H1 (cell line): ENCODE measurements around the gene NCK1. TPM values are rescaled to one million over a fixed set of nuclear protein-coding genes. Genes with fewer than 3 reads are reported as not detected.

Experiments used
- CTCF ChIA-PET: fragments of 300-600 bp; sonication (Branson Sonifier 250); formaldehyde crosslinking; loops from one replicate; lab custom pipeline; 2021; ENCODE audit not compliant: partially characterized antibody; lab: Charles Lee
- POLR2A ChIA-PET: fragments of 300-600 bp; sonication (Branson Sonifier 250); formaldehyde crosslinking; loops from one replicate; lab custom pipeline; 2021; ENCODE audit warnings: inconsistent platforms; ENCODE audit not compliant: partially characterized antibody; lab: Charles Lee
- DNase-seq, 2 experiments: peaks; one replicate each; pipeline versions ENCODE4 v3.0.0 to v3.0.0-alpha.2; 2010 to 2022; ENCODE audit warnings: low spot score in 2 of 2, low read depth in 1 of 2, mixed read lengths in 1 of 2
- FAIRE-seq: peaks from 2 replicates; lab custom pipeline; 2011; peaks lifted over from hg19 to GRCh38; lab: Jason Lieb, UNC
- H2AFZ ChIP-seq: 2 replicates; pipeline ENCODE4 v1.8.1; 2012; ENCODE audit warnings: low read length, inconsistent platforms
- H2AK5ac ChIP-seq: 2 replicates; pipeline ENCODE4 v1.6.1; 2013; ENCODE audit warnings: low read depth, low read length
- H2BK120ac ChIP-seq: replicated peaks from 2 replicates; pipeline ENCODE3; 2013; ENCODE audit warnings: low read depth, low read length, inconsistent platforms
- H2BK12ac ChIP-seq: 2 replicates; pipeline ENCODE4 v1.6.1; 2013; ENCODE audit warnings: low read depth, low read length
- H2BK15ac ChIP-seq: 2 replicates; pipeline ENCODE4 v1.6.1; 2013; ENCODE audit warnings: low read length
- H2BK20ac ChIP-seq: 2 replicates; pipeline ENCODE4 v1.6.1; 2013; ENCODE audit warnings: low read length
- H2BK5ac ChIP-seq: 2 replicates; pipeline ENCODE4 v1.6.1; 2013; ENCODE audit warnings: low read depth, low read length
- H3K14ac ChIP-seq: 2 replicates; pipeline ENCODE4 v1.6.1; 2013; ENCODE audit warnings: inconsistent platforms; ENCODE audit not compliant: insufficient read length
- H3K18ac ChIP-seq: 2 replicates; pipeline ENCODE4 v1.6.1; 2013; ENCODE audit warnings: low read length; ENCODE audit errors: extremely low read depth
- H3K23ac ChIP-seq: 2 replicates; pipeline ENCODE4 v1.6.1; 2013; ENCODE audit warnings: inconsistent platforms; ENCODE audit not compliant: insufficient read length
- H3K23me2 ChIP-seq: 2 replicates; pipeline ENCODE4 v1.6.1; 2013; ENCODE audit warnings: low read depth, low read length
- H3K27ac ChIP-seq: 2 replicates; pipeline ENCODE4 v1.6.1; 2011; ENCODE audit warnings: low read depth, low read length, inconsistent platforms
- H3K27me3 ChIP-seq, 4 experiments: replicated peaks in 1 of 4; 1 replicate in 1 of 4; 2 replicates in 3 of 4; pipeline versions ENCODE4 v1.6.1 to v1.8.1; 2011 to 2013; ENCODE audit warnings: low read length in 3 of 4, mild to moderate bottlenecking in 3 of 4, inconsistent platforms in 2 of 4, mixed read lengths in 2 of 4, moderate library complexity in 1 of 4; ENCODE audit not compliant: control insufficient read depth in 3 of 4, insufficient read depth in 3 of 4; ENCODE audit errors: extremely low read depth in 1 of 4
- H3K36me3 ChIP-seq, 4 experiments: 2 replicates each; pipeline versions ENCODE4 v1.6.1 to v1.8.1; 2011 to 2013; ENCODE audit warnings: mild to moderate bottlenecking in 4 of 4, low read length in 3 of 4, moderate library complexity in 2 of 4, control low read depth in 1 of 4, inconsistent platforms in 1 of 4; ENCODE audit not compliant: insufficient read depth in 4 of 4, control insufficient read depth in 2 of 4
- H3K4ac ChIP-seq: replicated peaks from 2 replicates; pipeline ENCODE3; 2013; ENCODE audit warnings: low read length, low read depth, mixed read lengths, inconsistent platforms; ENCODE audit not compliant: insufficient read length
- H3K4me1 ChIP-seq, 4 experiments: replicated peaks in 1 of 4; 1 replicate in 1 of 4; 2 replicates in 3 of 4; pipeline versions ENCODE4 v1.6.1 to v1.8.1; 2011 to 2013; ENCODE audit warnings: low read length in 3 of 4, inconsistent platforms in 2 of 4, mixed read lengths in 1 of 4; ENCODE audit not compliant: insufficient read depth in 4 of 4, control insufficient read depth in 3 of 4
- H3K4me2 ChIP-seq, 2 experiments: 2 replicates each; pipeline versions ENCODE4 v1.6.1 to v1.8.1; 2011 to 2013; ENCODE audit warnings: low read depth in 2 of 2, low read length in 2 of 2, control low read depth in 1 of 2, inconsistent platforms in 1 of 2, mild to moderate bottlenecking in 1 of 2; ENCODE audit not compliant: insufficient read depth in 1 of 2
- H3K4me3 ChIP-seq, 4 experiments: fragments of 200-600, 300-600 bp in 1 of 4; sonication (generic), shearing (Covaris generic), sonication (Bioruptor Twin) in 1 of 4; 2 replicates each; pipeline versions ENCODE4 v1.5.1 to v1.8.1; 2011 to 2016; ENCODE audit warnings: low read length in 4 of 4, low read depth in 3 of 4, control low read depth in 2 of 4, inconsistent platforms in 2 of 4, mild to moderate bottlenecking in 2 of 4, mixed read lengths in 1 of 4, moderate library complexity in 1 of 4; ENCODE audit not compliant: insufficient read depth in 2 of 4; ENCODE audit errors: extremely low read depth in 1 of 4
- H3K56ac ChIP-seq: replicated peaks from 2 replicates; pipeline ENCODE3; 2013; ENCODE audit warnings: low read depth, mild to moderate bottlenecking, mixed read lengths, low read length, inconsistent platforms; ENCODE audit not compliant: insufficient read length
- H3K79me1 ChIP-seq: 2 replicates; pipeline ENCODE4 v1.6.1; 2013; ENCODE audit warnings: low read depth, low read length, control low read depth
- H3K79me2 ChIP-seq, 2 experiments: 2 replicates each; pipeline versions ENCODE4 v1.6.1 to v1.8.1; 2012 to 2013; ENCODE audit warnings: low read length in 2 of 2, mild to moderate bottlenecking in 2 of 2, inconsistent platforms in 1 of 2; ENCODE audit not compliant: insufficient read depth in 2 of 2, control insufficient read depth in 1 of 2
- H3K9ac ChIP-seq, 4 experiments: replicated peaks in 1 of 4; 1 replicate in 1 of 4; 2 replicates in 3 of 4; pipeline versions ENCODE4 v1.6.1 to v1.8.1; 2011 to 2013; ENCODE audit warnings: low read depth in 3 of 4, low read length in 3 of 4, control low read depth in 2 of 4, mild to moderate bottlenecking in 2 of 4, moderate library complexity in 2 of 4, inconsistent platforms in 1 of 4; ENCODE audit errors: extremely low read depth in 1 of 4
- H3K9me3 ChIP-seq, 2 experiments: 2 replicates each; pipeline versions ENCODE4 v1.6.1 to v1.8.1; 2012 to 2013; ENCODE audit warnings: mild to moderate bottlenecking in 2 of 2, moderate library complexity in 2 of 2, control low read depth in 1 of 2, inconsistent platforms in 1 of 2, low read depth in 1 of 2, low read length in 1 of 2, mixed read lengths in 1 of 2; ENCODE audit not compliant: insufficient read depth in 2 of 2
- H4K20me1 ChIP-seq, 2 experiments: replicated peaks in 1 of 2; 2 replicates each; pipeline versions ENCODE3 to v1.8.1; 2011 to 2013; ENCODE audit warnings: inconsistent platforms in 2 of 2, low read length in 2 of 2, mild to moderate bottlenecking in 1 of 2; ENCODE audit not compliant: insufficient read depth in 2 of 2, control insufficient read depth in 1 of 2
- H4K5ac ChIP-seq: 2 replicates; pipeline ENCODE4 v1.6.1; 2013; ENCODE audit warnings: low read length, low read depth, mixed read lengths, inconsistent platforms; ENCODE audit not compliant: insufficient read length
- H4K8ac ChIP-seq: 2 replicates; pipeline ENCODE4 v1.8.0; 2013; ENCODE audit warnings: mild to moderate bottlenecking, moderate library complexity, low read length, inconsistent platforms; ENCODE audit not compliant: insufficient read depth; ENCODE audit errors: extremely low read depth
- H4K91ac ChIP-seq: replicated peaks from 2 replicates; pipeline ENCODE3; 2013; ENCODE audit warnings: low read length, mixed read lengths, inconsistent platforms; ENCODE audit not compliant: insufficient read length
- ATF3 ChIP-seq: IDR thresholded peaks from 2 replicates; pipeline ENCODE4 v1.6.1; 2011; ENCODE audit warnings: low read depth, mild to moderate bottlenecking, low read length; ENCODE audit not compliant: insufficient read depth
- BACH1 ChIP-seq: IDR thresholded peaks from 2 replicates; pipeline ENCODE4 v1.6.1; 2012; ENCODE audit warnings: low read length, improper control_type of control experiment
- CREB1 ChIP-seq: IDR thresholded peaks from 2 replicates; pipeline ENCODE4 v1.6.1; 2012; ENCODE audit warnings: inconsistent platforms
- GABPA ChIP-seq: IDR thresholded peaks from 2 replicates; pipeline ENCODE4 v1.6.1; 2011; ENCODE audit warnings: mild to moderate bottlenecking, low read length, moderate library complexity, borderline replicate concordance; ENCODE audit not compliant: insufficient read depth
- HDAC6 ChIP-seq: IDR thresholded peaks from one replicate; pipeline ENCODE4 v1.7.1; 2012; ENCODE audit warnings: low read depth, mild to moderate bottlenecking, inconsistent platforms, low read length, moderate library complexity
- KDM5A ChIP-seq: fragments of 200-600 bp; IDR thresholded peaks from 2 replicates; pipeline ENCODE4 v1.7.1; 2012; ENCODE audit warnings: mild to moderate bottlenecking, low read length, inconsistent platforms, mixed read lengths
- NANOG ChIP-seq: IDR thresholded peaks from 2 replicates; pipeline ENCODE4 v1.6.1; 2011; ENCODE audit warnings: low read length, low read depth, mild to moderate bottlenecking, inconsistent platforms; ENCODE audit not compliant: insufficient read depth, poor library complexity, severe bottlenecking
- SIX5 ChIP-seq: IDR thresholded peaks from 2 replicates; pipeline ENCODE4 v1.6.1; 2011; ENCODE audit warnings: mild to moderate bottlenecking, low read depth, low read length
- SP2 ChIP-seq: IDR thresholded peaks from 2 replicates; pipeline ENCODE4 v1.6.1; 2012; ENCODE audit warnings: mild to moderate bottlenecking, low read length, inconsistent platforms
- SUZ12 ChIP-seq: fragments of 200-600 bp; sonication (generic); IDR thresholded peaks from 2 replicates; pipeline ENCODE4 v1.6.1; 2012; ENCODE audit warnings: mild to moderate bottlenecking, inconsistent platforms, low read length, moderate library complexity, mixed read lengths
- TCF12 ChIP-seq: IDR thresholded peaks from 2 replicates; pipeline ENCODE4 v1.6.1; 2011; ENCODE audit warnings: low read depth, mild to moderate bottlenecking, low read length
- TEAD4 ChIP-seq: IDR thresholded peaks from 2 replicates; pipeline ENCODE4 v1.6.1; 2012; ENCODE audit warnings: low read depth, low read length, inconsistent platforms, mixed read lengths
- USF2 ChIP-seq: IDR thresholded peaks from 2 replicates; pipeline ENCODE4 v1.6.1; 2011; ENCODE audit warnings: low read length, improper control_type of control experiment
- YY1 ChIP-seq: IDR thresholded peaks from 2 replicates; pipeline ENCODE4 v1.6.1; 2011; ENCODE audit warnings: low read depth, mild to moderate bottlenecking, low read length
- polyA plus RNA-seq, 7 experiments: library from polyadenylated mRNA; depleted of rRNA in 3 of 7; stranded (reverse) in 5 of 7; unstranded in 2 of 7; fragments of >200 nt in 5 of 7; fragments of 200-250 nt in 2 of 7; gene quantifications; 1 replicate in 5 of 7; 2 replicates in 1 of 7; 4 replicates in 1 of 7; pipeline versions ENCODE4 v1.2.1 to v1.2.3, GENCODE V29; 2011 to 2013; ENCODE audit warnings: missing spikeins in 2 of 7, mixed read lengths in 2 of 7
- total RNA-seq: library from RNA; stranded (reverse); fragmentation: NEBNext Ultra II Directional; extraction: Animal tissue kit (Norgen Biotek cat#: 25700); gene quantifications from 2 replicates; pipeline ENCODE4 v1.2.1, GENCODE V29; 2021
- TF ChIP-seq, protein P1 (sequence below): IDR thresholded peaks from 2 replicates; pipeline ENCODE4 v1.6.1; 2012; ENCODE audit warnings: inconsistent platforms

Gene NCK1
- total and polyA plus RNA-seq, 2 of the 8 experiments (the other 6 are each of a cell fraction or from before 2014, with no cell fraction given) = 10.0 to 28.5 TPM

- ChIA-PET POLR2A (no interaction called here), CTCF (no interaction called here)
- no peak overlapping the region for H3K4me3 ChIP-seq
- TF ChIP-seq ATF3 (no peak), SUZ12 (no peak), TEAD4 (no peak), SIX5 (no peak), NANOG (no peak), HDAC6 (no peak), BACH1 (no peak), USF2 (no peak), GABPA (no peak), SP2 (no peak), YY1 (no peak), CREB1 (no peak), KDM5A (no peak), TCF12 (no peak)
- TF ChIP-seq, protein P1, sequence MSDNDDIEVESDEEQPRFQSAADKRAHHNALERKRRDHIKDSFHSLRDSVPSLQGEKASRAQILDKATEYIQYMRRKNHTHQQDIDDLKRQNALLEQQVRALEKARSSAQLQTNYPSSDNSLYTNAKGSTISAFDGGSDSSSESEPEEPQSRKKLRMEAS = no peak
Measured at GRCh38 chr3:136979204-136979603, 117.2 kb downstream of the NCK1 start.

More at GRCh38 chr3:136979204-136979603, 117.2 kb downstream of the NCK1 start:
- Histone ChIP-seq H2BK120ac (no peak overlapping the region), H3K4ac (no peak overlapping the region), H3K56ac (no peak overlapping the region), H3K18ac (no peak overlapping the region), H2BK20ac (no peak overlapping the region), H3K9ac (no peak overlapping the region), H3K27me3 (no peaks in the 10 kb centered on the region), H3K79me1 (0 out of 2 replicates have a peak, but pooled peaks cover 4% of the 10 kb centered on the region), H2BK12ac (no peak overlapping the region), H3K23me2 (peaks cover under 1% of the 10 kb centered on the region; the same call in 1 of the 2 replicates), H2BK5ac (no peak overlapping the region), H4K8ac (no peak overlapping the region), H2AFZ (no peak overlapping the region), H4K5ac (no peak overlapping the region), H4K91ac (no peak overlapping the region), H4K20me1 (no peaks in the 10 kb centered on the region), H3K14ac (no peak overlapping the region), H3K23ac (no peak overlapping the region), H3K9me3 (no peaks in the 10 kb centered on the region), H3K27ac (no peak overlapping the region), H3K36me3 (no peaks in the 10 kb centered on the region), H3K4me1 (no peaks in the 10 kb centered on the region), H2BK15ac (no peak overlapping the region), H2AK5ac (no peak overlapping the region), H3K79me2 (no peaks in the 10 kb centered on the region), H3K4me2 (no peak overlapping the region)
- no peak for FAIRE-seq
- no peak for DNase-seq
